Stomach (tissue), 4 donors: ENCODE data around the gene P2RY13.

Experiments
- CTCF ChIP-seq, 7 experiments: fragments of 450-650 bp in 4 of 7; fragments of 200-600 bp in 3 of 7; sonication (generic) in 3 of 7; IDR thresholded peaks; one replicate each; pipeline ENCODE4 v1.5.1; 2016 to 2019; ENCODE audit warnings: antibody characterized with exemption in 7 of 7, control low read depth in 2 of 7, mild to moderate bottlenecking in 1 of 7
- POLR2A ChIP-seq, 4 donors: fragments of 450-650 bp; IDR thresholded peaks; one replicate each; pipeline ENCODE4 v1.6.1; 2016; ENCODE audit warnings: antibody characterized with exemption in 4 of 4, control low read depth in 2 of 4, mild to moderate bottlenecking in 1 of 4, moderate library complexity in 1 of 4

- TF ChIP-seq CTCF (IDR thresholded peaks at IDR 0.05), result no peak
- TF ChIP-seq POLR2A (IDR thresholded peaks at IDR 0.05), result no peak
Observed at GRCh38 chr3:151356794-151357462, 27.6 kb upstream of the P2RY13 start.
